Activated T-cell treated with anti-CD3 and anti-CD28 coated beads, Interleukin-2, amount 50 U/mL, for 48 hours (primary cell): ENCODE measurements around the gene HES5.
"Not testable (repeated sequence)": the region's sequence is repeated elsewhere in the genome, so short reads cannot be mapped to it uniquely, and the experiment has no call there.

ENCODE experiments used
- DNase-seq, 2 experiments: peaks; one replicate each; pipeline ENCODE4 v3.0.0-alpha.2; 2020

The HES5 gene

GRCh38 chr1:2560299-2561073 is 30.4 kb upstream of the HES5 start:
- DNase-seq: no peak

GRCh38 chr1:2559509-2560298 is 29.6 kb upstream of the HES5 start:
- DNase-seq: no peak

- no peak for DNase-seq
These were observed 28.8 kb upstream of the HES5 start for GRCh38 chr1:2558861-2559260.

- DNase-seq: no peak
These were observed 28.4 kb upstream of the HES5 start for GRCh38 chr1:2558420-2558819.

GRCh38 chr1:2557482-2558400 is 27.7 kb upstream of the HES5 start:
- no peak for DNase-seq

- peak; percentile 62 to 65 for DNase-seq
These were observed 26.8 kb upstream of the HES5 start for GRCh38 chr1:2556678-2557481.

- DNase-seq: peak; percentile 73 to 81
These were observed 26.2 kb upstream of the HES5 start, which contains the start of gene TNFRSF14 for GRCh38 chr1:2556277-2556677. Gene TNFRSF14, plus strand, starts transcription at chr1:2556371. Its CDS starts 294 bp downstream, at chr1:2556665.

GRCh38 chr1:2555634-2556276 is 25.7 kb upstream of the HES5 start:
- peak; percentile 86 to 87 for DNase-seq

GRCh38 chr1:2554621-2555387 is 24.7 kb upstream of the HES5 start:
- DNase-seq: peak; percentile 75

- no peak for DNase-seq
These were observed 24.0 kb upstream of the HES5 start for GRCh38 chr1:2553871-2554620.

- not testable (repeated sequence) for DNase-seq
These were observed 23.0 kb upstream of the HES5 start for GRCh38 chr1:2553076-2553475.

GRCh38 chr1:2552189-2552588 is 22.1 kb upstream of the HES5 start:
- no peak for DNase-seq

GRCh38 chr1:2551544-2551943 is 21.5 kb upstream of the HES5 start:
- not testable (repeated sequence) for DNase-seq

- DNase-seq: not testable (repeated sequence)
These were observed 20.3 kb upstream of the HES5 start for GRCh38 chr1:2550309-2550861.

GRCh38 chr1:2549367-2550029 is 19.4 kb upstream of the HES5 start:
- not testable (repeated sequence) for DNase-seq

GRCh38 chr1:2548068-2548589 is 18.1 kb upstream of the HES5 start:
- peak; percentile 90 to 91 for DNase-seq

- peak; percentile 81 to 84 for DNase-seq
These were observed 17.4 kb upstream of the HES5 start for GRCh38 chr1:2547210-2548067.
